Stimulated activated naive CD8-positive, alpha-beta T cell treated with anti-CD3 and anti-CD28 coated beads, Interleukin-15, Interleukin-2, amounts not matched to agents 100 U/mL and 50 U/mL, for 24 hours (primary cell): ENCODE data around the gene CASKIN2.

Experiments
- ATAC-seq: fragments of 150-1000 bp; cut with Tn5 transposase; one replicate; pipeline ENCODE4 v1.10.0; 2021
- DNase-seq: peaks from one replicate; pipeline ENCODE4 v3.0.0; 2021

Gene CASKIN2

GRCh38 chr17:75503976-75504346, 11.4 kb downstream of the CASKIN2 start:
- DNase-seq: no peak
- ATAC-seq: no peak

DNA sequence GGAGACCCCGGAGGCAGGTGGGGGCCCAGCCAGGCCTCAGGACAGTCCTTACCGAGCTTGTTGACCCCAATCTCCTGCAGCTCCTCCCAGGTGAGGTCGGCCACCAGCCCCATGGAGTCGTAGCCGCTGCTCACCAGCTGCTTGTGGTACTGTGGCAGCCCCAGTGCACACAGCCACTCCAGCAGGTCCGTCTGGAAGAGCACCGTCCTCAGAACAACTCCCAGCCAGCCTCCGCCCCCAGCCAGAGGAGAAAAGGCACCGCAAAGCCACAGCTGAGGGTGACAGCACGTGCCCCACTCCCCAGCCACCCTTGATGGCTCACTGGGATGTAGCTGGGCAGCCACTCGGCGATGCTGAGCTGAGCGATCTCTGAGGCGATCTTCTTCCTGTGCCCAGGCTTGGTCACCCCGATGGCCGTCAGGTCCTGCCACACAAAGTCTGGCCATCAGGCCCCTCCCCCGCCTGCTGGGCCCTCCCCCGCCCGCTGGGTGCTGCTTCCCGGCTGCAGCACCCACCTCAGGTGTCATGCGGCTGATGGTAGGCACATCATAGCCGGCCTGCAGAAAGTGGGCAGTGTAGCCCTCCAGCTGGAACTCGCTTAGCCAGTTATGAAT, 11.9 kb downstream of the CASKIN2 start:
- no peak for ATAC-seq
- no peak for DNase-seq

DNA sequence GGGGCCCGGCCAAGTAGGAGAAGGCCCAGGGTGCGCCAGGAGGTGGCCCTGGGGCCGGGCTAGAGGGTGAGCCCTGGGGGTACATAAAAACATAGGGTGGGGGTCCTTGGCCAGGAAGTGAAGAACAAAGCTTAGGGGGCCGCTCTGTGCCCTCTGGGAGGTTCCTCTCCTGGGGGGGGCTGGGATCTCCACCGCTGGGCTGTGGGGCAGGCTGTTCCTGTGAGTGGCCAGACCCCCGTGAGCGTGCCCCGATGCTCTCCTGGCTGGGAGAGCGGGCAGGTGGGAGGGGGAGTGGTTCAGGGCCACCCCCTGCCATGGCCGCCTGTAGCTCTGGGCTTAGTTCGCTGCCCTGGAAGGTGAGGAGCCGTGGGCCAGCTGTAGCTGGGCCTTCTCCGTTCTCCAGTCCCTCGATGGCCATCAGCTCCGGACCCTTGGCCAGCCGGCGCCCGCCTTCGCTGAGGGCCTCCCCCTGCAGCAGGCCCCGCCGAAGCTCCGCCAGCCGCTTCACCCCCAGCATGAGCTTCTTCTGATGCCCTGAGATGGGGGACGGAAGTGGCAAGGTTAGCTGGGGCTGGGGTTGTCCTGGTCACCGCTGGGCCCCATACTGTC, 12.5 kb downstream of the CASKIN2 start:
- ATAC-seq: no peak
- DNase-seq: no peak

- no peak for ATAC-seq
- DNase-seq: no peak
These were observed 13.1 kb downstream of the CASKIN2 start for GRCh38 chr17:75502072-75502720.

DNA sequence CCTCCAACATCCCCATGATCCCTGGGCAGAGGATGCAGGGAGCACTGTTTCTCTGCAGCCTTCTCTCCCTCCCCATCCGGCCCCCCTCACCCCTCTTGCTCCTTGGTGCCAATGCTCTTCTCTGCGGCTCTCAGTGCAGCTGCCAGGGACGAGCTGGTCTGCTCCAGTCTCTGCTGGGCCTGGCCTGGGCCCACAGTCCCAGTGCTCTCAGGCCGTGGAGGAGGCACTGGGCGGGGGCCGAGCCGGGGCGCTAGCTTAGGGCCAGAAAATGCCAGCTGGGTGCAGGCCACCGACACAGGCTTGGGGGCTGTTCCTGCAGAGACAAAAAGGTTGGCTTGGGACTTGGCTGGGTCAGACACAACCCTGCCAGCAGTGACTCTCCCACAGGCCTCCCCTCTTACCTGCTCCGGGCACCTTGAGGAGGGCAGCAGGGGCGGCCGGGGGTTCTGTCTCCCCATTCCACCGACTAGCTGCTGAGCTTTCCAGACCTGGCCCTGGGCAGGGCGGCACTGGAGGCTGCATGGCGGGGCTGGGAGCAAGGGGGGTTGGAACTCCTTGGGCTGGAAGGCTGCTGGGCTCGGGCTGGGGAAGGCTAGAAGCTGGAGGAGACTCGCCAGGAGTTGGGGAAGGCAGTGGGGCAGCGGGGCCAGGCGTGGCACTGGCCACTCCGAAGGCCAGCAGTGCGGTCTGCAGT, 13.8 kb downstream of the CASKIN2 start:
- DNase-seq (no peak), ATAC-seq (no peak)

DNA sequence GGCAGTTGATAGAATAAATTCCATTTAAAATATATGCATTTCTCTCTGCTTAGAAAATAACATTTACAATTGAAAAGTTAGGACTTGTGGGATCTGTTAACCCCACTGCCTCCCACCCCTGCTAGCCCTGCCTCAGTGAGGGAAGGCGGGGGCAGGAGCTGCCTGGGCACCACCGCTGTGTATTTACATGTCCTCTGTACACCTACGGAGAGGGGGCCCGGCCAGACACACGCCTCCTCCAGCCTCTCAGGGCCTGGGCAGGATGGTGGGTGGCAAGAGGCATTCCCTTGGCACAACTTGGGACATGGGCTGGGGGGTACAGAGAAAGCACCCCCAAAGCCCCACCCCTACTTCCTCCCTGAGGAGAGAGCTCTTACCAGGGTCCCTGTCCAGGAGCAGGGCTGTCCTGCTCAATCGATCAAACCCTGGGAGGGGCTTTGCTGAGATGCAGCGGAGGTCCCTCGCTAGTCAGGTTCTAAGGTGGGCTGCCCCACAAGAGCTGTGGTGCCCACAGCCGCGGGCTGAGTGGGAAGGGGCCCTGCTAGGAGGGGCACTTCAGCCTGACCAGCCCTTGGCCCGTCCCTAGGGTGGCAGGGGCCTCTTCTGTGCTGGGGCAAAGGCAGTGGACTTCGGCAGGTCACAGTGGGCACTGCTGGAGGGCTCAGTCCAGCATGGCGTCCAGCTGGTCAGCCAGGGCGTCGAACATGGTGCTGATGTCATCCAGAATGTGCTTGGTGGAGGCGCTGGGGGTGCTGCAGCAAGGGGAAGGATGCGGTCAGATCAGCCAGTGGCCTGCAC, 14.7 kb downstream of the CASKIN2 start:
- DNase-seq (no peak), ATAC-seq (no peak)

GRCh38 chr17:75499313-75500022, 15.9 kb downstream of the CASKIN2 start:
- no peak for DNase-seq
- ATAC-seq: no peak

DNA sequence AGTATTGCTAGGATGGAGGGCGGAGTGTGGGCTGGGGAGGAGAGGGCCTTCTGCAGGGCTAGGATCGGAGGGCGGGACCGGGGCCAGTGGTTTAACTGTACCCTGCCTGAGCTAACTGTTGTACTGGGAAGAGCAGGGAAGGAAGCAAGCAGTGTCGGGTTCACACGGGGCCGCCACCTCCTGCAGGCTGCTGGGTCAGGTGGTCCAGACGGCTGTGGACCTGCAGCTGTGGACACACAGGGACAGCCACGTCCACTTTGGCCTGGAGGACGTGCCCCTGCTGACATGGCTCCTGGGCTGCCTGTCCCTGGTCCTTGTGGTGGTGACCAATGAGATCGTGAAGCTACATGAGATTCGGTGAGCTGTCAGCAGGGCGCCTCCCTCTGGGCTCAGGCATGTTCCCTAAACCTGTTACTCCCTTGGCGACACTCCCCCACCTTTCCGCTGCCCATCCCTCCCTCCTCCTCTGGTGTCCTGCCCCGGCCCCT, 16.6 kb downstream of the CASKIN2 start:
- no peak for ATAC-seq
- no peak for DNase-seq

DNA sequence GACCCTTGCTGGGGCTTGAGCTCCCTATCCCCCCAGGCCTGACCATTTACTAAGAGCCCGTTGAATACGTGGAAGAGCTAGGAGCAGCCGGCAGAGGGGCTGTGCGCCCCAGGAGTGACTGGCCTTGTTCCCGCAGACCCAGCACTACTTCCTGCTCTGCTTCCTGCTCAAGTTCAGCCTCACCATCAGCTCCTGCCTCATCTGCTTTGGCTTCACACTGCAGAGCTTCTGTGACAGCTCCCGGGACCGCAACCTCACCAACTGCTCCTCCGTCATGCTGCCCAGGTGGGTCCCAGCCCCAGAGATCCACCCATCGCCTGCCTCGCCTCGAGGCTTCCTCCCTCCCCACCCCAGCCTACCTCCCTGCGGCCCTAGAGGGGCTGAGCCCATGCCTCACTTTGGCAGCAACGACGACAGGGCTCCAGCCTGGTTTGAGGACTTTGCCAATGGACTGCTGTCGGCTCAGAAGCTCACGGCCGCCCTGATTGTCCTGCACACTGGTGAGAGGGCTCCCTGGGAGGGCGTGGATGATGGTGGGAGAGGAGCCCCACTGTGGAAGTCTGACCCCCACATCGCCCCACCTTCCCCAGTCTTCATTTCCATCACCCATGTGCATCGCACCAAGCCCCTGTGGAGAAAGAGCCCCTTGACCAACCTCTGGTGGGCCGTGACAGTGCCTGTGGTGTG, 17.2 kb downstream of the CASKIN2 start:
- ATAC-seq (no peak), DNase-seq (no peak)

DNA sequence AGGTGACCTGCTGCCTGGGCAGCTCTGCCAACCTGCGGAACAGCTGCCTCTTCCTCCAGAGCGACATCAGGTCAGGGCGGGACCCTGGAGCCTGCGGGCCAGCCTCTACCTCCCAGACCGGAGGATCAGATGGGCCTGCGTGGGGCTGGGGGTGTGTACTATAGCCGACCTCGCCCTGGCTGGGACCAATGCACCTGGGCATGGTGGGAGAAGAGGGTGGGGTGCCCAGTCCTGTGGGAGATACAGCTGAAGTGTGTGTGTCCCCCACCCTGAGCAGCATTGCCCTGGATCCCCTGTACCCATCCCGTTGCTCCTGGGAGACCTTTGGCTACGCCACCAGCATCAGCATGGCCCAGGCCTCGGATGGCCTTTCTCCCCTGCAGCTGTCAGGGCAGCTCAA, 19.3 kb downstream of the CASKIN2 start:
- DNase-seq: no peak
- no peak for ATAC-seq

GRCh38 chr17:75494326-75494877, 20.9 kb downstream of the CASKIN2 start:
- no peak for ATAC-seq
- no peak for DNase-seq

- DNase-seq (no peak), ATAC-seq (no peak)
These were observed 21.7 kb downstream of the CASKIN2 start for GRCh38 chr17:75493476-75494129.

DNA sequence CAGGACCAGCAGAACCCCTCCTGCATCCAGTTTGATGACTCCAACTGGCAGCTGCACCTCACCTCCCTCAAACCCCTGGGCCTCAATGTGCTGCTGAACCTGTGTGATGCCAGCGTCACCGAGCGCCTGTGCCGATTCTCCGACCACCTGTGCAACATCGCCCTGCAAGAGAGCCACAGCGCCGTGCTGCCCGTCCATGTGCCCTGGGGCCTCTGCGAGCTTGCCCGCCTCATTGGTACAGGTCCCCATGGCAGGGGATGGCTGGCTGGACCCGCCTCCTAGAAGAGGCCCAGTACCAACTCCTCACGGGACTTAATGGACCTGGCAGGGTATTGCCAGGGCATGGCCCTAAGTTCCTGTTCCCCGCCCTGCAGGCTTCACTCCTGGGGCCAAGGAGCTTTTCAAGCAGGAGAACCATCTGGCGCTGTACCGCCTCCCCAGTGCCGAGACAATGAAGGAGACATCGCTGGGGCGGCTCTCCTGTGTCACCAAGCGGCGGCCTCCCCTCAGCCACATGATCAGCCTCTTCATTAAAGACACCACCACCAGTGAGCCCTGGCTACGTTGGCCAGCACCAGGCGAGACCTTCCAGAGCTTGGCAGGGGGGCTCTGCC, 22.7 kb downstream of the CASKIN2 start:
- DNase-seq (no peak), ATAC-seq (no peak)

- DNase-seq (no peak), ATAC-seq (no peak)
These were observed 23.7 kb downstream of the CASKIN2 start for GRCh38 chr17:75491680-75492079.

- ATAC-seq (no peak), DNase-seq (no peak)
These were observed 24.2 kb downstream of the CASKIN2 start for GRCh38 chr17:75490953-75491649.

GRCh38 chr17:75490173-75490743, 25.1 kb downstream of the CASKIN2 start:
- DNase-seq: no peak
- ATAC-seq: no peak

GRCh38 chr17:75489511-75489955, 25.8 kb downstream of the CASKIN2 start:
- ATAC-seq (no peak), DNase-seq (no peak)

DNA sequence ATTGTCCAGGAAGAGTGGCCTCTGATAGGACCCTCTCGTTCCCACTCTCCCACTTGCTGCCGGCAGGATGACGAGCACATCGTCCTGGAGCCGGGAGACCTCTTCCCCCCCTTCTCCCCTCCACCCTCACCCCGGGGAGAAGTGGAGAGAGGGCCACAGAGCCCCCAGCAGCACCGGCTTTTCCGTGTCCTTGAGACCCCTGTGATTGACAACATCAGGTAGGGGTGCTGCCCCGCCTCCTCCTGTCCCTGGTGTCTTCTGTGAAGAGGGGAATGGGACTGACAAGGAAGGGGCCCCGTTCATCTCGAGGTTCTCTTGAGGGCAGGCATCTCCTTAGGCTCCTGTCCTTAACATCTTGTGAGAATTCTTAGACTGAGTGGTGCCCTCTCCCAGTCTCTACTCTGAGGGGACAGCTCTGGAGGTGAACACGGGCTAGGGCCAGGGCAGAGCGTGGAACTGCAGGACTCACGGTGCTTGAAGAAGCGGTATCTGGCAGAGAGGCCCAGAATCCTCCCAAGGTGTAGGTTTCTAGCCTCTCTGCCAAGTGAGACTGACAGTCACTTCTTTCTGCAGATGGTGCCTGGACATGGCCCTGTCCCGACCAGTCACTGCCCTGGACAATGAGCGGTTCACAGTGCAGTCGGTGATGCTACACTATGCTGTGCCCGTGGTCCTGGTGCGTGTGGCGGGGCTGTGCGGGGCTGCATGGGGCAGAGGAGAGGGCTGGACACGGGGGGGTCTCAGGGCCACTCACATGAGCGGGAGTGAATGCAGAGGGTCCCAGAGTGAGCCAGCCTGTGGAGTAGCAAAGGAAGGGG, 26.4 kb downstream of the CASKIN2 start:
- ATAC-seq (no peak), DNase-seq (no peak)
